HEK293 (cell line): ENCODE results near the gene NOC2L.

Source experiments
- CTCF ChIA-PET: fragments of 350-600 bp; formaldehyde crosslinking; extraction: SDS; loops from one replicate; lab custom pipeline; 2021; ENCODE audit warnings: antibody characterized with exemption; lab: Yijun Ruan, JAX
- POLR2A ChIA-PET: fragments of 300-600 bp; formaldehyde crosslinking; extraction: SDS; loops from one replicate; lab custom pipeline; 2020; ENCODE audit warnings: antibody characterized with exemption, inconsistent platforms; lab: Yijun Ruan, JAX
- H3K27ac ChIP-seq: fragments of 200-500 bp; sonication (Bioruptor generic); 2 replicates; pipeline ENCODE4 v1.5.1; 2014; ENCODE audit warnings: low read depth, low read length, control low read depth, inconsistent platforms; ENCODE audit errors: extremely low read depth
- H3K36me3 ChIP-seq, 2 experiments: fragments of 200-500 bp in 1 of 2; sonication (Bioruptor generic) in 1 of 2; 1 replicate in 1 of 2; 2 replicates in 1 of 2; pipeline ENCODE4 v1.5.1; 2014 to 2017; ENCODE audit warnings: inconsistent platforms in 2 of 2, low read length in 2 of 2; ENCODE audit not compliant: control insufficient read depth in 2 of 2, insufficient read depth in 1 of 2
- H3K4me1 ChIP-seq: fragments of 200-500 bp; sonication (Bioruptor generic); 2 replicates; pipeline ENCODE4 v1.5.1; 2014; ENCODE audit warnings: mild to moderate bottlenecking, low read length, inconsistent platforms; ENCODE audit not compliant: control insufficient read depth, insufficient read depth
- H3K4me3 ChIP-seq: 2 replicates; pipeline ENCODE4 v1.5.1; 2011; ENCODE audit warnings: low read depth, mild to moderate bottlenecking, control low read depth, low read length, moderate library complexity
- H3K9me3 ChIP-seq: fragments of 200-500 bp; sonication (Bioruptor generic); 2 replicates; pipeline ENCODE4 v1.5.1; 2014; ENCODE audit warnings: low read depth, low read length, inconsistent platforms; ENCODE audit not compliant: control insufficient read depth, insufficient read depth
- KLF10 ChIP-seq: fragments of 450-650 bp; IDR thresholded peaks from 2 replicates; pipeline ENCODE4 v1.5.1; 2018; ENCODE audit warnings: missing biosample characterization, mild to moderate bottlenecking, missing genetic modification characterization
- OVOL3 ChIP-seq: fragments of 450-650 bp; formaldehyde crosslinking; IDR thresholded peaks from 2 replicates; pipeline ENCODE4 v1.5.1; 2016; ENCODE audit warnings: missing biosample characterization, missing genetic modification characterization
- TCF7L2 ChIP-seq: IDR thresholded peaks from 2 replicates; pipeline ENCODE4 v1.6.1; 2011; ENCODE audit warnings: low read depth, mild to moderate bottlenecking, inconsistent platforms, low read length, moderate library complexity, borderline replicate concordance
- ZBTB7A ChIP-seq: fragments of 450-650 bp; formaldehyde crosslinking; IDR thresholded peaks from 2 replicates; pipeline ENCODE4 v1.5.1; 2016; ENCODE audit warnings: low read depth, missing biosample characterization, missing genetic modification characterization
- ZBTB8A ChIP-seq: fragments of 450-650 bp; formaldehyde crosslinking; IDR thresholded peaks from 2 replicates; pipeline ENCODE4 v1.5.1; 2016; ENCODE audit warnings: missing biosample characterization, missing genetic modification characterization
- ZFHX2 ChIP-seq: fragments of 450-650 bp; formaldehyde crosslinking; conservative IDR thresholded peaks from 2 replicates; pipeline ENCODE4 v1.5.1; 2016; ENCODE audit warnings: missing biosample characterization, missing genetic modification characterization
- ZNF132 ChIP-seq: fragments of 450-650 bp; formaldehyde crosslinking; IDR thresholded peaks from 2 replicates; pipeline ENCODE4 v1.5.1; 2017; ENCODE audit warnings: missing biosample characterization, missing genetic modification characterization, borderline replicate concordance
- ZNF157 ChIP-seq: fragments of 450-650 bp; formaldehyde crosslinking; IDR thresholded peaks from 2 replicates; pipeline ENCODE4 v1.5.1; 2016; ENCODE audit warnings: missing biosample characterization, missing genetic modification characterization
- ZNF175 ChIP-seq: fragments of 450-650 bp; formaldehyde crosslinking; IDR thresholded peaks from 2 replicates; pipeline ENCODE4 v1.5.1; 2016; ENCODE audit warnings: missing biosample characterization, missing genetic modification characterization
- ZNF2 ChIP-seq: fragments of 450-650 bp; formaldehyde crosslinking; IDR thresholded peaks from 2 replicates; pipeline ENCODE4 v1.5.1; 2016; ENCODE audit warnings: missing biosample characterization, missing genetic modification characterization
- ZNF223 ChIP-seq: fragments of 450-650 bp; formaldehyde crosslinking; IDR thresholded peaks from 2 replicates; pipeline ENCODE4 v1.5.1; 2016; ENCODE audit warnings: missing biosample characterization, missing genetic modification characterization
- ZNF302 ChIP-seq: fragments of 450-650 bp; formaldehyde crosslinking; IDR thresholded peaks from 2 replicates; pipeline ENCODE4 v1.5.1; 2016; ENCODE audit warnings: missing biosample characterization, missing genetic modification characterization, low read depth
- ZNF341 ChIP-seq: fragments of 450-650 bp; formaldehyde crosslinking; IDR thresholded peaks from 2 replicates; pipeline ENCODE4; 2016; ENCODE audit warnings: low read depth, missing biosample characterization, missing genetic modification characterization
- ZNF514 ChIP-seq: fragments of 450-650 bp; formaldehyde crosslinking; IDR thresholded peaks from 2 replicates; pipeline ENCODE4 v1.5.1; 2016; ENCODE audit warnings: missing biosample characterization, missing genetic modification characterization
- ZNF624 ChIP-seq: fragments of 450-650 bp; formaldehyde crosslinking; IDR thresholded peaks from 2 replicates; pipeline ENCODE4 v1.5.1; 2017; ENCODE audit warnings: missing biosample characterization, missing genetic modification characterization
- ZNF629 ChIP-seq: fragments of 450-650 bp; formaldehyde crosslinking; IDR thresholded peaks from 2 replicates; pipeline ENCODE4 v1.5.1; 2017; ENCODE audit warnings: missing biosample characterization, missing genetic modification characterization
- ZNF658 ChIP-seq: fragments of 450-650 bp; formaldehyde crosslinking; IDR thresholded peaks from 2 replicates; pipeline ENCODE4; 2016; ENCODE audit warnings: missing biosample characterization, missing genetic modification characterization
- ZNF707 ChIP-seq: fragments of 450-650 bp; formaldehyde crosslinking; IDR thresholded peaks from 2 replicates; pipeline ENCODE4 v1.5.1; 2016; ENCODE audit warnings: missing biosample characterization, missing genetic modification characterization
- ZSCAN23 ChIP-seq: fragments of 450-650 bp; formaldehyde crosslinking; IDR thresholded peaks from 2 replicates; pipeline ENCODE4 v1.5.1; 2016; ENCODE audit warnings: missing biosample characterization, missing genetic modification characterization
- TF ChIP-seq, protein P1 (sequence below): fragments of 450-650 bp; formaldehyde crosslinking; IDR thresholded peaks from 2 replicates; pipeline ENCODE4 v1.5.1; 2016; ENCODE audit warnings: missing biosample characterization, missing genetic modification characterization
- TF ChIP-seq, protein P2 (sequence below): fragments of 450-650 bp; formaldehyde crosslinking; IDR thresholded peaks from 2 replicates; pipeline ENCODE4 v1.5.1; 2016; ENCODE audit warnings: missing biosample characterization, missing genetic modification characterization
- TF ChIP-seq, protein P3 (sequence below): fragments of 450-650 bp; formaldehyde crosslinking; IDR thresholded peaks from 2 replicates; pipeline ENCODE4 v1.5.1; 2016; ENCODE audit warnings: missing biosample characterization, missing genetic modification characterization, low read depth
- TF ChIP-seq, protein P4 (sequence below): fragments of 450-650 bp; formaldehyde crosslinking; optimal IDR thresholded peaks from 2 replicates; pipeline ENCODE3; 2016; ENCODE audit warnings: missing biosample characterization, mild to moderate bottlenecking, missing genetic modification characterization
- TF ChIP-seq, protein P5 (sequence below): fragments of 450-650 bp; formaldehyde crosslinking; IDR thresholded peaks from 2 replicates; pipeline ENCODE4 v1.5.1; 2016; ENCODE audit warnings: missing biosample characterization, missing genetic modification characterization
- TF ChIP-seq, protein P6 (sequence below): fragments of 450-650 bp; formaldehyde crosslinking; IDR thresholded peaks from 2 replicates; pipeline ENCODE4 v1.5.1; 2016; ENCODE audit warnings: missing biosample characterization, missing genetic modification characterization, borderline replicate concordance

NOC2L gene

DNA sequence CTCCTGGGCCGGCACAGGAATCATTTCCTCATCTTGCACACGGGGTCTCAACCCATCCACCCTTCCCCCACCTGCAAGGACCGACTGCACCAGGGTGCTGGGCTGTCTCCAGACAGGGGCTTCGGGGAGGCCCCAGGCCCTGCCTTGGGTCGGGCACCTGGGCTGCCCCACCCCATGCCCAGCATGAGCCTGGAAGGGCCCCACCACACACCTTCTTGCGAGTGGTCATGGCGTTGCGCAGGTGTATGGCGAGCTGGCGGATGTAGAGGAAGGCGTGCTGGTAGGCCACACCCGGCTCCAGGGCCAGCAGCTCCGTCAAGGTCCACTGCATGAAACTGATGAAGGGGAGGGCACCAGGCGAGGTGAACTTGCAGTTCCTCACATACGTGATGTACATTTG lies 6.9 kb downstream of the NOC2L start:
- ChIA-PET CTCF (interaction anchor here (1.0 to 1.4 kb wide), 4 partner anchors 8 to 83 kb away, joined by 3 to 4 read pairs (median 4); no protein-coding TSS in a partner anchor), POLR2A (interaction anchor here (1.6 to 2.6 kb wide), 2 partner anchors 8 to 11 kb away, joined by 4 to 12 read pairs; no protein-coding TSS in a partner anchor)
- peaks cover 12 to 100% of the 10 kb centered on the region in 2 experiments; a peak in 2 of 3 replicates for H3K36me3 ChIP-seq

DNA sequence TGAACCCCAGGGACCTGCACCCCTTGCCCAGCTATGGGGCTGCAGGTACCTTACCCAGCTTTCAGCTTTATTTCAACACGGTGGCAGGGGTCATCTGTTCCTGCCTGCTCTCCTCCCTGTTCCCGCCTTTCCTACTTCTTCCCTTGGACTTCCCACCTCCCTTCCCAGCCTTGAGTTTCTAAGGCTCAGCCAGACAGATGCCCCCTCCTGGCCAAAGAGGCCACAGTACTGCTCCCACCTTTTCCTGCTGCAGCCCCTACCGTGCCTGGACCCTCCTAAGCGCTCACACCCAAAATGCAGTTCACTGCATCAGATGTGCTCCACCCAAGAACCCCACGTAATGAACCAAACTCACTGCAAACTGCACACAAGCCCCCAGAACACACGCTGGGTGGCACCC lies 7.7 kb downstream of the NOC2L start:
- CTCF ChIA-PET, result interaction anchor here (0.7 to 1.3 kb wide), 5 partner anchors 9 to 82 kb away, joined by 3 to 4 read pairs (median 4); no protein-coding TSS in a partner anchor
- H3K9me3 ChIP-seq, result no peaks in the 10 kb centered on the region
- H3K27ac ChIP-seq, result no peak overlapping the region
- TF ChIP-seq, protein P1, sequence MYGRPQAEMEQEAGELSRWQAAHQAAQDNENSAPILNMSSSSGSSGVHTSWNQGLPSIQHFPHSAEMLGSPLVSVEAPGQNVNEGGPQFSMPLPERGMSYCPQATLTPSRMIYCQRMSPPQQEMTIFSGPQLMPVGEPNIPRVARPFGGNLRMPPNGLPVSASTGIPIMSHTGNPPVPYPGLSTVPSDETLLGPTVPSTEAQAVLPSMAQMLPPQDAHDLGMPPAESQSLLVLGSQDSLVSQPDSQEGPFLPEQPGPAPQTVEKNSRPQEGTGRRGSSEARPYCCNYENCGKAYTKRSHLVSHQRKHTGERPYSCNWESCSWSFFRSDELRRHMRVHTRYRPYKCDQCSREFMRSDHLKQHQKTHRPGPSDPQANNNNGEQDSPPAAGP, result peak; percentile 48; the same call in 1 of the 2 replicates
- TF ChIP-seq TCF7L2, result no peak
- TF ChIP-seq ZNF2 (tag by site-specific recombination), result no peak
- TF ChIP-seq ZNF302 (tag by site-specific recombination), result no peak
- TF ChIP-seq, protein P2, sequence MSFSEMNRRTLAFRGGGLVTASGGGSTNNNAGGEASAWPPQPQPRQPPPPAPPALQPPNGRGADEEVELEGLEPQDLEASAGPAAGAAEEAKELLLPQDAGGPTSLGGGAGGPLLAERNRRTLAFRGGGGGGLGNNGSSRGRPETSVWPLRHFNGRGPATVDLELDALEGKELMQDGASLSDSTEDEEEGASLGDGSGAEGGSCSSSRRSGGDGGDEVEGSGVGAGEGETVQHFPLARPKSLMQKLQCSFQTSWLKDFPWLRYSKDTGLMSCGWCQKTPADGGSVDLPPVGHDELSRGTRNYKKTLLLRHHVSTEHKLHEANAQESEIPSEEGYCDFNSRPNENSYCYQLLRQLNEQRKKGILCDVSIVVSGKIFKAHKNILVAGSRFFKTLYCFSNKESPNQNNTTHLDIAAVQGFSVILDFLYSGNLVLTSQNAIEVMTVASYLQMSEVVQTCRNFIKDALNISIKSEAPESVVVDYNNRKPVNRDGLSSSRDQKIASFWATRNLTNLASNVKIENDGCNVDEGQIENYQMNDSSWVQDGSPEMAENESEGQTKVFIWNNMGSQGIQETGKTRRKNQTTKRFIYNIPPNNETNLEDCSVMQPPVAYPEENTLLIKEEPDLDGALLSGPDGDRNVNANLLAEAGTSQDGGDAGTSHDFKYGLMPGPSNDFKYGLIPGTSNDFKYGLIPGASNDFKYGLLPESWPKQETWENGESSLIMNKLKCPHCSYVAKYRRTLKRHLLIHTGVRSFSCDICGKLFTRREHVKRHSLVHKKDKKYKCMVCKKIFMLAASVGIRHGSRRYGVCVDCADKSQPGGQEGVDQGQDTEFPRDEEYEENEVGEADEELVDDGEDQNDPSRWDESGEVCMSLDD, result no peak
- no peak for TF ChIP-seq OVOL3 (tag by site-specific recombination)
- no peak for TF ChIP-seq ZNF629 (tag by site-specific recombination)
- TF ChIP-seq, protein P3, sequence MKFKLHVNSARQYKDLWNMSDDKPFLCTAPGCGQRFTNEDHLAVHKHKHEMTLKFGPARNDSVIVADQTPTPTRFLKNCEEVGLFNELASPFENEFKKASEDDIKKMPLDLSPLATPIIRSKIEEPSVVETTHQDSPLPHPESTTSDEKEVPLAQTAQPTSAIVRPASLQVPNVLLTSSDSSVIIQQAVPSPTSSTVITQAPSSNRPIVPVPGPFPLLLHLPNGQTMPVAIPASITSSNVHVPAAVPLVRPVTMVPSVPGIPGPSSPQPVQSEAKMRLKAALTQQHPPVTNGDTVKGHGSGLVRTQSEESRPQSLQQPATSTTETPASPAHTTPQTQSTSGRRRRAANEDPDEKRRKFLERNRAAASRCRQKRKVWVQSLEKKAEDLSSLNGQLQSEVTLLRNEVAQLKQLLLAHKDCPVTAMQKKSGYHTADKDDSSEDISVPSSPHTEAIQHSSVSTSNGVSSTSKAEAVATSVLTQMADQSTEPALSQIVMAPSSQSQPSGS (tag by site-specific recombination), result no peak
- TF ChIP-seq, protein P4, sequence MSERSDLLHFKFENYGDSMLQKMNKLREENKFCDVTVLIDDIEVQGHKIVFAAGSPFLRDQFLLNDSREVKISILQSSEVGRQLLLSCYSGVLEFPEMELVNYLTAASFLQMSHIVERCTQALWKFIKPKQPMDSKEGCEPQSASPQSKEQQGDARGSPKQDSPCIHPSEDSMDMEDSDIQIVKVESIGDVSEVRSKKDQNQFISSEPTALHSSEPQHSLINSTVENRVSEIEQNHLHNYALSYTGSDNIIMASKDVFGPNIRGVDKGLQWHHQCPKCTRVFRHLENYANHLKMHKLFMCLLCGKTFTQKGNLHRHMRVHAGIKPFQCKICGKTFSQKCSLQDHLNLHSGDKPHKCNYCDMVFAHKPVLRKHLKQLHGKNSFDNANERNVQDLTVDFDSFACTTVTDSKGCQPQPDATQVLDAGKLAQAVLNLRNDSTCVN, result no peak
- no peak for TF ChIP-seq ZFHX2
- peak; percentile 80 for TF ChIP-seq ZNF223 (tag by site-specific recombination)

More for the DNA sequence above, 6.9 kb downstream of the NOC2L start:
- H3K4me3 ChIP-seq, result no peak overlapping the region
- TF ChIP-seq, protein P5, sequence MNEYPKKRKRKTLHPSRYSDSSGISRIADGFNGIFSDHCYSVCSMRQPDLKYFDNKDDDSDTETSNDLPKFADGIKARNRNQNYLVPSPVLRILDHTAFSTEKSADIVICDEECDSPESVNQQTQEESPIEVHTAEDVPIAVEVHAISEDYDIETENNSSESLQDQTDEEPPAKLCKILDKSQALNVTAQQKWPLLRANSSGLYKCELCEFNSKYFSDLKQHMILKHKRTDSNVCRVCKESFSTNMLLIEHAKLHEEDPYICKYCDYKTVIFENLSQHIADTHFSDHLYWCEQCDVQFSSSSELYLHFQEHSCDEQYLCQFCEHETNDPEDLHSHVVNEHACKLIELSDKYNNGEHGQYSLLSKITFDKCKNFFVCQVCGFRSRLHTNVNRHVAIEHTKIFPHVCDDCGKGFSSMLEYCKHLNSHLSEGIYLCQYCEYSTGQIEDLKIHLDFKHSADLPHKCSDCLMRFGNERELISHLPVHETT (tag by site-specific recombination), result no peak
- TF ChIP-seq, protein P6, sequence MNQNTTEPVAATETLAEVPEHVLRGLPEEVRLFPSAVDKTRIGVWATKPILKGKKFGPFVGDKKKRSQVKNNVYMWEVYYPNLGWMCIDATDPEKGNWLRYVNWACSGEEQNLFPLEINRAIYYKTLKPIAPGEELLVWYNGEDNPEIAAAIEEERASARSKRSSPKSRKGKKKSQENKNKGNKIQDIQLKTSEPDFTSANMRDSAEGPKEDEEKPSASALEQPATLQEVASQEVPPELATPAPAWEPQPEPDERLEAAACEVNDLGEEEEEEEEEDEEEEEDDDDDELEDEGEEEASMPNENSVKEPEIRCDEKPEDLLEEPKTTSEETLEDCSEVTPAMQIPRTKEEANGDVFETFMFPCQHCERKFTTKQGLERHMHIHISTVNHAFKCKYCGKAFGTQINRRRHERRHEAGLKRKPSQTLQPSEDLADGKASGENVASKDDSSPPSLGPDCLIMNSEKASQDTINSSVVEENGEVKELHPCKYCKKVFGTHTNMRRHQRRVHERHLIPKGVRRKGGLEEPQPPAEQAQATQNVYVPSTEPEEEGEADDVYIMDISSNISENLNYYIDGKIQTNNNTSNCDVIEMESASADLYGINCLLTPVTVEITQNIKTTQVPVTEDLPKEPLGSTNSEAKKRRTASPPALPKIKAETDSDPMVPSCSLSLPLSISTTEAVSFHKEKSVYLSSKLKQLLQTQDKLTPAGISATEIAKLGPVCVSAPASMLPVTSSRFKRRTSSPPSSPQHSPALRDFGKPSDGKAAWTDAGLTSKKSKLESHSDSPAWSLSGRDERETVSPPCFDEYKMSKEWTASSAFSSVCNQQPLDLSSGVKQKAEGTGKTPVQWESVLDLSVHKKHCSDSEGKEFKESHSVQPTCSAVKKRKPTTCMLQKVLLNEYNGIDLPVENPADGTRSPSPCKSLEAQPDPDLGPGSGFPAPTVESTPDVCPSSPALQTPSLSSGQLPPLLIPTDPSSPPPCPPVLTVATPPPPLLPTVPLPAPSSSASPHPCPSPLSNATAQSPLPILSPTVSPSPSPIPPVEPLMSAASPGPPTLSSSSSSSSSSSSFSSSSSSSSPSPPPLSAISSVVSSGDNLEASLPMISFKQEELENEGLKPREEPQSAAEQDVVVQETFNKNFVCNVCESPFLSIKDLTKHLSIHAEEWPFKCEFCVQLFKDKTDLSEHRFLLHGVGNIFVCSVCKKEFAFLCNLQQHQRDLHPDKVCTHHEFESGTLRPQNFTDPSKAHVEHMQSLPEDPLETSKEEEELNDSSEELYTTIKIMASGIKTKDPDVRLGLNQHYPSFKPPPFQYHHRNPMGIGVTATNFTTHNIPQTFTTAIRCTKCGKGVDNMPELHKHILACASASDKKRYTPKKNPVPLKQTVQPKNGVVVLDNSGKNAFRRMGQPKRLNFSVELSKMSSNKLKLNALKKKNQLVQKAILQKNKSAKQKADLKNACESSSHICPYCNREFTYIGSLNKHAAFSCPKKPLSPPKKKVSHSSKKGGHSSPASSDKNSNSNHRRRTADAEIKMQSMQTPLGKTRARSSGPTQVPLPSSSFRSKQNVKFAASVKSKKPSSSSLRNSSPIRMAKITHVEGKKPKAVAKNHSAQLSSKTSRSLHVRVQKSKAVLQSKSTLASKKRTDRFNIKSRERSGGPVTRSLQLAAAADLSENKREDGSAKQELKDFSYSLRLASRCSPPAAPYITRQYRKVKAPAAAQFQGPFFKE (tag by site-specific recombination), result no peak
- no peak for TF ChIP-seq ZNF707 (tag by site-specific recombination)
- TF ChIP-seq KLF10 (tag by site-specific recombination), result no peak
- TF ChIP-seq ZNF157 (tag by site-specific recombination), result no peak
- no peak for TF ChIP-seq ZBTB7A (tag by site-specific recombination)
- TF ChIP-seq ZNF132 (tag by site-specific recombination), result no peak
- no peak for TF ChIP-seq ZNF624
- TF ChIP-seq ZNF514 (tag by site-specific recombination), result no peak
- TF ChIP-seq ZNF658 (tag by site-specific recombination), result no peak
- TF ChIP-seq ZBTB8A (tag by site-specific recombination), result no peak
- TF ChIP-seq ZNF175 (tag by site-specific recombination), result no peak
- no peak for TF ChIP-seq ZNF341 (tag by site-specific recombination)
- no peak for TF ChIP-seq ZSCAN23 (tag by site-specific recombination)
- H3K4me1 ChIP-seq, result no peaks in the 10 kb centered on the region
- H3K9me3 ChIP-seq, result no peaks in the 10 kb centered on the region
- no peak overlapping the region for H3K27ac ChIP-seq

More for the DNA sequence above, 7.7 kb downstream of the NOC2L start:
- no peaks in the 10 kb centered on the region for H3K4me1 ChIP-seq
- no peak overlapping the region for H3K4me3 ChIP-seq
- peaks cover 9 to 100% of the 10 kb centered on the region in 2 experiments; a peak in 2 of 3 replicates for H3K36me3 ChIP-seq
- POLR2A ChIA-PET, result interaction anchor here (0.5 to 2.6 kb wide), 3 partner anchors 8 to 39 kb away, joined by 3 to 12 read pairs (median 5); no protein-coding TSS in a partner anchor
